H9 (cell line): ENCODE measurements around the gene ANKMY1. TPM values are rescaled to one million over a fixed set of nuclear protein-coding genes. Genes with fewer than 3 reads are reported as not detected.

Source experiments
- DNase-seq: peaks from one replicate; pipeline ENCODE4 v3.0.0-alpha.2; 2017
- H2AFZ ChIP-seq: one replicate; pipeline ENCODE4 v1.6.1; 2013; ENCODE audit warnings: mild to moderate bottlenecking, low read length, control low read depth, moderate library complexity
- H2AK5ac ChIP-seq: 2 replicates; pipeline ENCODE4 v1.6.1; 2013; ENCODE audit warnings: low read length, control low read depth, mixed read lengths; ENCODE audit not compliant: insufficient read length
- H2BK120ac ChIP-seq: one replicate; pipeline ENCODE4 v1.6.1; 2013; ENCODE audit warnings: low read depth, mild to moderate bottlenecking, low read length, control low read depth, inconsistent platforms; ENCODE audit not compliant: poor library complexity, severe bottlenecking
- H2BK12ac ChIP-seq: 2 replicates; pipeline ENCODE4 v1.6.1; 2013; ENCODE audit warnings: low read length, control low read depth, mixed read lengths, low read depth; ENCODE audit not compliant: insufficient read length
- H2BK15ac ChIP-seq: 2 replicates; pipeline ENCODE4 v1.6.1; 2013; ENCODE audit warnings: low read depth, low read length, control low read depth
- H2BK20ac ChIP-seq: one replicate; pipeline ENCODE4 v1.6.1; 2013; ENCODE audit warnings: low read depth, mild to moderate bottlenecking, low read length, control low read depth, inconsistent platforms; ENCODE audit not compliant: poor library complexity, severe bottlenecking
- H2BK5ac ChIP-seq: 2 replicates; pipeline ENCODE4 v1.6.1; 2013; ENCODE audit warnings: low read length, control low read depth, mixed read lengths; ENCODE audit not compliant: insufficient read length
- H3K14ac ChIP-seq: 2 replicates; pipeline ENCODE4 v1.6.1; 2013; ENCODE audit warnings: low read length, control low read depth; ENCODE audit not compliant: insufficient read depth
- H3K18ac ChIP-seq: 2 replicates; pipeline ENCODE4 v1.6.1; 2013; ENCODE audit warnings: low read depth, mild to moderate bottlenecking, mixed read lengths, low read length, control low read depth; ENCODE audit not compliant: insufficient read length
- H3K23ac ChIP-seq: 2 replicates; pipeline ENCODE4 v1.6.1; 2013; ENCODE audit warnings: low read length, control low read depth, mixed read lengths, low read depth; ENCODE audit not compliant: insufficient read length
- H3K23me2 ChIP-seq: 2 replicates; pipeline ENCODE4 v1.6.1; 2013; ENCODE audit warnings: low read depth, mild to moderate bottlenecking, mixed read lengths, low read length, control low read depth; ENCODE audit not compliant: insufficient read length, poor library complexity, severe bottlenecking
- H3K27ac ChIP-seq: 2 replicates; pipeline ENCODE4 v1.5.1; 2013; ENCODE audit warnings: low read length, control low read depth, mixed read lengths, low read depth; ENCODE audit not compliant: insufficient read length
- H3K27me3 ChIP-seq: 2 replicates; pipeline ENCODE4 v1.6.1; 2013; ENCODE audit warnings: low read length, control low read depth, inconsistent platforms; ENCODE audit not compliant: insufficient read depth
- H3K4ac ChIP-seq: 2 replicates; pipeline ENCODE4 v1.6.1; 2013; ENCODE audit warnings: low read depth, mild to moderate bottlenecking, control low read depth, inconsistent platforms, low read length, moderate library complexity
- H3K4me1 ChIP-seq: 2 replicates; pipeline ENCODE4 v1.6.1; 2013; ENCODE audit warnings: low read length, control low read depth, inconsistent platforms; ENCODE audit not compliant: insufficient read depth
- H3K4me2 ChIP-seq: 2 replicates; pipeline ENCODE4 v1.6.1; 2013; ENCODE audit warnings: low read length, control low read depth, mixed read lengths; ENCODE audit not compliant: insufficient read length, insufficient read depth
- H3K56ac ChIP-seq: 2 replicates; pipeline ENCODE4 v1.6.1; 2013; ENCODE audit warnings: low read depth, mild to moderate bottlenecking, mixed read lengths, low read length, control low read depth; ENCODE audit not compliant: insufficient read length
- H3K79me1 ChIP-seq: 2 replicates; pipeline ENCODE4 v1.6.1; 2013; ENCODE audit warnings: low read depth, mild to moderate bottlenecking, moderate library complexity, low read length, control low read depth, inconsistent platforms; ENCODE audit not compliant: insufficient read depth, poor library complexity, severe bottlenecking
- H3K79me2 ChIP-seq: 2 replicates; pipeline ENCODE4 v1.6.1; 2013; ENCODE audit warnings: low read length, control low read depth, inconsistent platforms; ENCODE audit not compliant: insufficient read depth
- H3K9ac ChIP-seq: 2 replicates; pipeline ENCODE4 v1.6.1; 2013; ENCODE audit warnings: low read length, control low read depth, mixed read lengths; ENCODE audit not compliant: insufficient read length; ENCODE audit errors: extremely low read depth
- H3K9me3 ChIP-seq: one replicate; pipeline ENCODE4 v1.6.1; 2013; ENCODE audit warnings: low read depth, low read length, inconsistent platforms; ENCODE audit not compliant: control insufficient read depth
- H3T11ph ChIP-seq: one replicate; pipeline ENCODE4 v1.6.1; 2013; ENCODE audit warnings: mild to moderate bottlenecking, low read length, control low read depth, inconsistent platforms
- H4K20me1 ChIP-seq: one replicate; pipeline ENCODE4 v1.6.1; 2013; ENCODE audit not compliant: control insufficient read depth, insufficient read length, insufficient read depth
- H4K5ac ChIP-seq: 2 replicates; pipeline ENCODE4 v1.6.1; 2013; ENCODE audit warnings: low read depth, mild to moderate bottlenecking, mixed read lengths, low read length, control low read depth; ENCODE audit not compliant: insufficient read length
- H4K8ac ChIP-seq: replicated peaks from 2 replicates; pipeline ENCODE4 v1.6.1; 2013; ENCODE audit warnings: low read length, control low read depth, mixed read lengths, low read depth; ENCODE audit not compliant: insufficient read length
- H4K91ac ChIP-seq: 2 replicates; pipeline ENCODE4 v1.6.1; 2013; ENCODE audit warnings: low read depth, mild to moderate bottlenecking, moderate library complexity, mixed read lengths, low read length, control low read depth; ENCODE audit not compliant: insufficient read length
- H3K27ac Mint-ChIP-seq, 3 experiments: 2 replicates in 2 of 3; 3 replicates in 1 of 3; pipeline ENCODE4 v1.8.0; 2020 to 2021; ENCODE audit warnings: mixed read lengths in 3 of 3, mild to moderate bottlenecking in 1 of 3, moderate library complexity in 1 of 3
- H3K27me3 Mint-ChIP-seq: 2 replicates; pipeline ENCODE4 v1.8.0; 2021; ENCODE audit warnings: low read depth, mild to moderate bottlenecking, moderate library complexity, mixed read lengths
- H3K36me3 Mint-ChIP-seq, 3 experiments: 2 replicates in 2 of 3; 3 replicates in 1 of 3; pipeline ENCODE4 v1.8.0; 2020 to 2021; ENCODE audit warnings: low read depth in 3 of 3, mixed read lengths in 3 of 3; ENCODE audit not compliant: insufficient read depth in 1 of 3
- H3K4me1 Mint-ChIP-seq, 2 experiments: 2 replicates each; pipeline ENCODE4 v1.8.0; 2020; ENCODE audit warnings: mixed read lengths in 2 of 2
- H3K4me3 Mint-ChIP-seq, 2 experiments: 2 replicates in 1 of 2; 3 replicates in 1 of 2; pipeline ENCODE4 v1.8.0; 2020 to 2021; ENCODE audit warnings: mild to moderate bottlenecking in 2 of 2, mixed read lengths in 2 of 2, moderate library complexity in 1 of 2
- H3K9me3 Mint-ChIP-seq, 2 experiments: 2 replicates in 1 of 2; 3 replicates in 1 of 2; pipeline ENCODE4 v1.8.0; 2020; ENCODE audit warnings: mild to moderate bottlenecking in 2 of 2, mixed read lengths in 2 of 2, moderate library complexity in 1 of 2
- CTCF ChIP-seq: fragments of 200-600 bp; sonication (generic); conservative IDR thresholded peaks from 3 replicates; pipeline ENCODE4 v1.8.0; 2021; ENCODE audit warnings: antibody characterized with exemption, mild to moderate bottlenecking
- WGBS: extraction: QIAGEN DNeasy Blood & Tissue Kit; methylation state at CpG from one replicate; pipeline ENCODE4 v1.1.7; 2013; ENCODE audit warnings: missing lambda C conversion rate, low lambda C conversion rate, mixed read lengths; ENCODE audit not compliant: insufficient read length; ENCODE audit errors: extremely low coverage; 5-methylcytosine and 5-hydroxymethylcytosine counted together
- total RNA-seq: library from RNA; stranded (reverse); gene quantifications from 2 replicates; pipeline ENCODE4 v1.2.1, GENCODE V29; 2021

ANKMY1 gene
- total RNA-seq, 1 experiment from 2014 or later: 13.7 TPM

GRCh38 chr2:240601831-240602160, 44.0 kb upstream of the ANKMY1 start:
- Histone ChIP-seq H3K27me3 (no peaks in the 10 kb centered on the region), H2BK5ac (no peak overlapping the region), H4K8ac (no peak overlapping the region), H3K14ac (no peak overlapping the region), H3K79me2 (no peaks in the 10 kb centered on the region), H3K23ac (no peak overlapping the region), H3K79me1 (no peaks in the 10 kb centered on the region), H3K9me3 (no peaks in the 10 kb centered on the region), H3T11ph (no peak overlapping the region), H3K9ac (no peak overlapping the region), H2BK120ac (no peak overlapping the region), H3K56ac (no peak overlapping the region), H4K91ac (no peak overlapping the region), H2BK12ac (no peak overlapping the region), H3K23me2 (no peaks in the 10 kb centered on the region), H2BK20ac (no peak overlapping the region), H4K5ac (no peak overlapping the region), H2AK5ac (no peak overlapping the region), H2AFZ (no peak overlapping the region), H2BK15ac (no peak overlapping the region), H3K4me1 (no peaks in the 10 kb centered on the region), H4K20me1 (no peaks in the 10 kb centered on the region), H3K4ac (no peak overlapping the region), H3K4me2 (no peak overlapping the region), H3K18ac (no peak overlapping the region), H3K27ac (no peak overlapping the region)
- no peaks in the 10 kb centered on the region for H3K9me3 Mint-ChIP-seq
- H3K4me1 Mint-ChIP-seq: no peaks in the 10 kb centered on the region; a peak in 1 of 4 replicates
- TF ChIP-seq CTCF: no peak
- no peak for DNase-seq
- no CpG with 5 or more reads among the region's 11 CpGs for whole genome bisulfite sequencing
- H3K36me3 Mint-ChIP-seq: peaks cover 0 to 7% (median 0%) of the 10 kb centered on the region in 3 experiments; a peak in 2 of 7 replicates
- peaks cover 3% of the 10 kb centered on the region for H3K27me3 Mint-ChIP-seq
- H3K27ac Mint-ChIP-seq: no peak overlapping the region
- no peak overlapping the region for H3K4me3 Mint-ChIP-seq
